GM18519 (cell line): ENCODE data around the gene SCN11A.

Experiments
- ATAC-seq: cut with Tn5 transposase; IDR thresholded peaks from one replicate; pipeline ENCODE4 v1.9.1; 2021; ENCODE audit warnings: mild to moderate bottlenecking, moderate library complexity; ENCODE audit not compliant: unreplicated experiment, low FRiP score

Gene SCN11A

DNA sequence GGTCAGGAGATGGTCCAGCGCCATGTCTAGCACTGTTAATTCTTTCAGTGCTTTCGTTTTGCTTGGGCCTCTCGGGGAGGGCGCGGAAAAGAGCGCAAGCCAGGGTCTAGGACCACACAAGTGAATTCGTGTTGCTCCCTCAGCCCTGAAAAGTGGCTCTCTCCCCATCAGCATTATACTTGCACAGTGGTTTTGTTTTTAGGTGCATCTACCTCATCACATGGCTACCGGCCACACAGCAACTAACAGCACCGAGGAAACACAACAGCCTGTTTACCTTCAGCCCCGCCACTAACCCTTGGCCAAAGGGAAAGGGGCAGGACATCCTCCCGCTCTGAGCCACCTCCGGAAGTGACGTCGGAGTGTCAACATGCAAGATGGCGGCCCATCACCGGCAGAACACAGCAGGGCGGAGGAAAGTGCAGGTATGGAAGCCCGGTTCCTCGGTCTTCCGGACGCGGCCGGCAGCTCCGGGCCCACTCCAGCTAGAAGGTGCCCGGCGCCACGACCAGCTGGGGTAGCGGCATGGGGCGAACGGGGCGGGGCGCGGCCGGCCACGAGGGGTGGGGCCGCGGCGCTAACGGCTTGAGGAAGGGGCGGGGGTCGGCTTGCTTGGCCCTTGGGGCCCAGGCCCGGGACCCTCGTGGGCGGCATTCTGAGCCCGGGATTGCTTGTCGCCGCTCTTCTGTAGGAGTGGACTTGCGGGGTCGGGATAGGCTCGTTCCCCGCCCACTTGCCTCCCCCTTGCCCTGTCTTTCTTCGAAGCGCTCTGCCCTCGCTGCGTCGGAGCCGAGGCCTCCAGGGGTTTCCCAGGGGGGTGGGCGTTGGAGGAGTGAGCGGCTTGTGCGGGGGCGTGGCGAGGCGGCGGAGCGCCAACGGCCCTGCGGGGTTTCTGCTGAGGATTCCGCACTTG lies at the start of gene SCN11A, which contains the start of gene WDR48:
Gene SCN11A, minus strand, starts transcription at position 296 of the 913 bp plus-strand sequence. CDS start 101,582 bp downstream, outside the sequence.
Gene WDR48, plus strand, starts transcription at position 368 of the 913 bp plus-strand sequence. Its CDS starts 10 bp downstream, at position 378.
- peak; percentile 94 for ATAC-seq

DNA sequence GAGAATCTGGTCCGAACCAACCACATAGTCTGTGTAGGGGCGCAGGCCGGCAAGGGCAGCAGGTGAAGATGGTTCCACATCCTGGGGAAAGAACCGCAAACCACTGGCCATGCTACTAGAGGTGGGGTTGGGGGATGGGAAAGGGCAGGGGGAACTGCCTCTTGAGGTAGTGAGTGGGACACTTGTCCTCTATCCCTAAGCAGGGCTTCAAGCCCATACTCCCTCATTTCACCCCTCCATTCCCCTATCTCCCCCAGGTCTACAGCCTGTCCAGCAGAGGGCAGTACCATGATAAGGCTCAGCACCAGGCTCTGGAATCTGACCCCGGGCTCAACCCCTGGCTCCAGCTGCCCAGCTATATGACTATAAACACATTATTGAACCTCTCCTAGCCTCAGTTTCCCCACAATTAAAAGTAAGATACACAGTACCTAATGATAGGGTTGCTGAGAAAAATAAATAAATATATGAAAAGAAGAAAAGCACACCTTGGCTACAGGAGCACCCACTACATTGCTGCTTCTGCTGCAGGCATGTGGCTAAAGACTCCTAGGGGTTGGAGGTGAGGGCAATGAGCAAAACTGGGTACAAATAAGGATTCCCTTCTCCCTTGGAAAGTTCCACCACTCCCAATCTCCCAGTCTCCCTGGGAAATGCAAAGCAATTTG lies 49.4 kb upstream of the SCN11A start:
- ATAC-seq = peak; percentile 46

GRCh38 chr3:39100500-39100886 lies 48.7 kb upstream of the SCN11A start:
- no peak for ATAC-seq

GRCh38 chr3:39099738-39100499 lies 48.2 kb upstream of the SCN11A start:
- no peak for ATAC-seq

DNA sequence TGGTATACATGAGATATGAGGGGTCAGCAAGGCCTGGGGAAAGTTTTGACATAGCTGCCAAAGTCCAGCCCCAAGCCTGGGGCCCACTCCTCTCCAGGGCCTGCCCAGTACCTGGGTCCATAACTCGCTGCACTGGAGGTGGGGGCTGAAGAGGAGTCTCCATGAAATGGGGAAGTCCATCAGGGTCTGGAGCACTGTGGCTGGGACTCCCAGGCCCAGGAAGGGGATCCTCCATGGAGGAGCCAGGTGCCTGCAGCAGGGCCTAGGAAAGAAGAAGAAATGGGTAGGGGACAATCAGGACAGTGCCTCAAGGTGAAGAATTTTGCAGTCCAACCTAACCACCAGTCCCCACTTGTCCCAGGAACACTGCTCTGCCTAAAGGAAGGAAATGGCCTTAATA lies 47.5 kb upstream of the SCN11A start:
- no peak for ATAC-seq

DNA sequence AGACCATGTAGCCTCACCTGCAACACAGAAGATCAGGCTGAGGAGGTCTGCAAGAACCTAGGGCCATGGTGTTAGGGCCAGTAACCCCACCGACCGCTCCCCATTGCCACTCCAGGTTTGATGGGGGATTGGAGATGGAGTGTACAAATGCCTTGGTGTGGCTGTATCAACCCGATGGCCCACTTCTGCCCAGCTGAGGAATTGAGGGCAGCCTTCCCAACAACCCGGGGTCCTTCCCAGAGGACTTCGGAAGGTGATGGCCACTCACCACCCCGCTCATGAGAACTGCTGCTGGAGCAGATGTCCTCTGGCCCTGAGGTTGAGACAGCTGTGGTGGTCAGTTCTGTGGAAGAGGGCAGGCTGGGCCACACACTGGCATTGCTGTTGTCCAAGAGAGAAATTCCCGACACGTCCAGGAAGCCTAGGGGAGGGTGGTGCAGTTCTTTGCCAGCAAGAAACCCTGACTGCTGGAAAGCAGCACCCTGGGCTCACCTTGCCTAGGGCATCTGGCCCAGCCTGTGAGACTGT lies 46.8 kb upstream of the SCN11A start:
- no peak for ATAC-seq

GRCh38 chr3:39097716-39098472 lies 46.1 kb upstream of the SCN11A start:
- ATAC-seq = no peak

DNA sequence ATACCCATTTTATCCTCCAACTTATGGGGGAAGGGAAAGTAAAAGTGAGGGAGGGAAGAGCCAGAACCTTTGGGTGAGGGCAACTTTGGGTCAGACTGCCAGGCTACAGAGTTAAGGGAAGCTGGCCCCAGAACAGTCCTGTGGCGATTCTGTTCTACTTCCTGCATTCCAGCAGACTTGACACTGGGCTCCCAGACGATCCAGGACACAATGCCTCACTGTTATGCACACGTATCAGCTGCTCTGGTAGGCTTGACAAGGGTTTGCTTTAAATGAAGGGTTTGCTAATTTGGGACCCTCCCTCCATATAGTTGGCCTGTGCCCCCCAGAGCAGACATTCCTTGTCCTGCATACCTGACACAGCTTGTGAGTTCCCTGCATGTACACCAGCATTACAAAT lies 45.0 kb upstream of the SCN11A start:
- no peak for ATAC-seq

DNA sequence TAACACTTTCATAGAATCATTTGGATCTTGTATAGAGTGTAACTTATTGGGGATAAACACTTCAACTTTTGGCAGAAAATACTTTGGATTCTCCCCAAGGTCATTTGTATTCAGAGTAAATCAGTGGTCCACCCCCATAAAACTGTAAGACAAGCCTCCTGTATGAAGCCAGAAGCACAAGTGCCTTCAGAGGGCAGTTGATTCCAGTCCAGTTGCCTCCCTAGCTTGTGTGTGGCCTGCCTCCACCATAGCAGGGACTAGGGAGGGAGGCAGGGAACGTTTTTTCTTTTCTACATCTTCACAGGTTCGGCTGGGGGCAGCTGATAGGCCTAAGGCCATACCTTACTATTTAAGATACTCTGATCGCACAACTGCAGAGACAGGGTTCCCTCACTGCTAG lies 44.0 kb upstream of the SCN11A start:
- no peak for ATAC-seq

DNA sequence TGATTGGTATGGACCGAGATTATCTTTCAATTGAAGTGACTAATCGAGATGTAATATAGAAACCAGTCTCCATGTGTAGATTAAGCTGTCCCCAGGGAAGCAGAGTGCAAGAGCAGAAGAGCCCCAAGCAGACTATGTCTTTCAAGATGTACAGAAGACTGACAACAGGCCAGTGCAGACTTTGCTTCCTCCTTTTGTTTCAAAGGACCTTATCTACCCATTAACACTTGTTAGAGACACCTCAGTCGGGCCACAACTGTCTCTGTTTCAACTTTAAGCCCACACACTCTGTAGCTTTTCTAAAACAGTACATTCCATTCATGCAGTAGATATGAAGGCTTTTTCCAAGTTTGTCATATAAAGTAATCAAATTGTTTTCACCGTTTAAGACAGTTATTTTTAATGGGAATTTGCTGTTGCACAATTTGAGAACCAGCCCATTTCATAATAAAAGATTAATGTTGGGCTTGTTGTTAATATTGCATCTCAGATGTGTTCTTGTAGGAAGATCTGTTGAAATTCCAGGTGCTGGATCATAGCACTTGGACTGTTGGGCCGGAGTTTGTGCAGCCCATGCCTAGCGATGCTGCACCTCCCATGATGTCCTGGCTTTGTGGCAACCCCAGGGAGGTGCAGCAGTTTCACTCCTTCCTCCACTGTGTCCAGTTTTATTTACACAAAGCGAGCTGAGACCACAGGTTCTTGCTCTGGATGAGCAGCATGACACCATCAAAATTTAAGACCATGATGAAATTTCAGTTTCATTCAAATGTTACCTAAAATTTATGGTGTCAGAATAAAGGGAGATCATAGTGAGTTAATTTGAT lies 43.3 kb upstream of the SCN11A start:
- no peak for ATAC-seq

- ATAC-seq = no peak
Observed at GRCh38 chr3:39090922-39091321, 39.2 kb upstream of the SCN11A start.

DNA sequence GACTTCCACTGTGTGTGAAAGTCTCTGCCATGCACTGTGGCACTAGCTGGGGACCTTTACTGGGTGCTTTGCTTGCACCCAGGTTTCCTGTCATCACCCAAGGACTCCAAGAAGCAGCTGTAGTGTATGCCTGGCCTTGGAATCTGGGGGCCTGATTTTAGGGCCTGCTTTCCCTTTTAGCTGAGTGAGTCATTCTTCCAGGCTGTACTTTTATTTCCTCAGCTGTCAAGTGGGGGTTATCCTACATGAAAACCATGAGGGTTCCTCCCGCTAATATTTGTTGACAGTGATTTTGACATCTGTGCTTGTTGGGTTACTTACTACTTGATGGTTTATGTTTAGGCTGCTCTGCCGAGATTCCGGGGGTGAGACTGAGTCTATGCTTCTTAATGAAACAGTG lies 37.1 kb upstream of the SCN11A start:
- no peak for ATAC-seq

GRCh38 chr3:39088456-39088855 lies 36.7 kb upstream of the SCN11A start:
- no peak for ATAC-seq

DNA sequence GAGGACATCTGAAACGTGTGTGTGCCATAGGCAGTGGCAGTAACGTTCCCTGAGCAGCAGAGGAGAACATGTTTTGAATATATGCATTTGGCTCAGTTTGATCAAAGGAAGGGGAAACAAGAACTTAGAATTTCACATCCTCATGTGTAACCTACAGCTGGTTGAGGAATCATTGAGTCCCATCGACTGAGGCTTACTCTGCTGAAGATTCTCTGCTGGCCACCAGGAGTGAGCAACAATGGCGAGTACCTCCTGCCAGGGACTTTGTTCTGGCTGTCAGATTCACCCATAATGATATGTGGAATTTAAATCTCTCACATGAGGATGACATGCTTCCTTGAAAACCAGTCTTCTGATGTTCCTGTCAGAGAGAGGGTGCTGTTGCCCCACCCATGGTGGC lies 34.4 kb upstream of the SCN11A start:
- no peak for ATAC-seq

GRCh38 chr3:39082666-39083313 lies 31.0 kb upstream of the SCN11A start:
- ATAC-seq = no peak

DNA sequence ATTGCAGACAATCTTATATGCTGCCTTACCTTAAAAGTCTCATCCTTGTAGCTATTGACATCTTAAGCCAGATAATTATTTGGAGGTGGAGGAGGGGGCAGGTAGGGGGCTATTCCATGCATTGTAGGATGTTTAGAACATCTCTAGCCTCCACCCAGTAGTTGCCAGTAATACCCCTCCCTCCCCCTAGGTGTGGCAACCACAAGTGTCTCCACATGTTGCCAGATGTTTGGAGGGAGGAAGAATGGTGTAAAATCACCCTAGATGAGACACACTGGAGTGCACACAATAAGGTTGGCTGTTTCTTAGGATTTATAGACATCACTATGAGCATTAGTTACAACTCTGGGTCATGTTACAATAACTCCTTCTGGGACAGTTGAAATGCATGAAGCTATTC lies 28.3 kb upstream of the SCN11A start:
- ATAC-seq = no peak

GRCh38 chr3:39079530-39079929 lies 27.8 kb upstream of the SCN11A start:
- no peak for ATAC-seq

DNA sequence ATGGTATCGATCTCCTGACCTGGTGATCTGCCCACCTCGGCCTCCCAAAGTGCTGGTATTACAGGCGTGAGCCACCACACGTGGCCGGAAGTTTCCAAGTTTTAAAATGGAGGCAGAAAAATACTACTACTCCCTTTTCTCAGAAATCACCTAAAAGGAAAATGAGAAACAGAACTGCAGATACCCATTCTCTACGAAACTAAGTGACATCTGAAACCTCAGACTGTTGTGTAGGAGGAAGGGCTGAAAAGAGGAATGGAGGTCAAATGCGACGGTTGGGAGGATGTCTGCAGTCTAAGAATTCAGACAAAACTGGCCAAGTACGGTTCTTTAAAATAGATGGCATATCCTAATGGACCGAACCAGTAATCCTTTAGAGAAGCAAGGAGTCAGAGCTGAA lies 24.2 kb upstream of the SCN11A start:
- ATAC-seq = no peak

- no peak for ATAC-seq
Observed at GRCh38 chr3:39068556-39068955, 16.8 kb upstream of the SCN11A start.
